ENCODE data around the gene LMF1. TPM values are rescaled to one million over a fixed set of nuclear protein-coding genes. Genes with fewer than 3 reads are reported as not detected.

The LMF1 gene
- total RNA-seq, 4 donors from 2014 or later, result 23.2 to 97.8 (median 89.1) TPM

DNA sequence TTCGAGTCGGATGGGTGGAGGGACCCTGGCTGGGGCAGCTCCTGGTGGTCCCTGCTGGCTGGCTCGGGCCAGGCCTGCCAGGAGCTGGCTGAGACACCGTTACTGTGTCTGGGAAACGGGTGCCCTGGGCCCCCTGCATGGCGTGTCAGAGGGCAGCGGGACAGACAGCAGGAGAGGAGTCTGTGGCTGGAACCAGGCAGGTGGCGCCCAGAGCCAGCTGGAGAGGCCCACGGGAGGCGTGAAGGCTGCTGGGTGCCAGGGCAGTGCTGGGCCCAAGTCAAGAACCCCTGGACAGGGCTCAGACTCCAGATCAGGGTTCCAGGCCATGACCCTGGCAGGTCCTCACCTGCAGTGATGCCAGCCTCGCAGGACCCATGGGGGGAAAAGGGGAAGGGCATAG is 27.4 kb upstream of the LMF1 start:
- 91% methylated on average over 10 of the region's 11 CpGs; no CpG with 5 or more reads in 1 of the 2 donors for WGBS, 2 donors
- DNase-seq, result no peak
- no peaks in the 10 kb centered on the region for H3K36me3 ChIP-seq
- H3K9me3 ChIP-seq, result no peaks in the 10 kb centered on the region
- no peaks in the 10 kb centered on the region for H3K27me3 ChIP-seq
- H3K27ac ChIP-seq, result no peak overlapping the region
- intact Hi-C loops (cut with DNase I), result no loop called here
- no peak overlapping the region for H3K4me3 ChIP-seq (replicated peaks in 1 of 3)
- TF ChIP-seq POLR2A (IDR thresholded peaks at IDR 0.05), result no peak
- TF ChIP-seq, protein P1, sequence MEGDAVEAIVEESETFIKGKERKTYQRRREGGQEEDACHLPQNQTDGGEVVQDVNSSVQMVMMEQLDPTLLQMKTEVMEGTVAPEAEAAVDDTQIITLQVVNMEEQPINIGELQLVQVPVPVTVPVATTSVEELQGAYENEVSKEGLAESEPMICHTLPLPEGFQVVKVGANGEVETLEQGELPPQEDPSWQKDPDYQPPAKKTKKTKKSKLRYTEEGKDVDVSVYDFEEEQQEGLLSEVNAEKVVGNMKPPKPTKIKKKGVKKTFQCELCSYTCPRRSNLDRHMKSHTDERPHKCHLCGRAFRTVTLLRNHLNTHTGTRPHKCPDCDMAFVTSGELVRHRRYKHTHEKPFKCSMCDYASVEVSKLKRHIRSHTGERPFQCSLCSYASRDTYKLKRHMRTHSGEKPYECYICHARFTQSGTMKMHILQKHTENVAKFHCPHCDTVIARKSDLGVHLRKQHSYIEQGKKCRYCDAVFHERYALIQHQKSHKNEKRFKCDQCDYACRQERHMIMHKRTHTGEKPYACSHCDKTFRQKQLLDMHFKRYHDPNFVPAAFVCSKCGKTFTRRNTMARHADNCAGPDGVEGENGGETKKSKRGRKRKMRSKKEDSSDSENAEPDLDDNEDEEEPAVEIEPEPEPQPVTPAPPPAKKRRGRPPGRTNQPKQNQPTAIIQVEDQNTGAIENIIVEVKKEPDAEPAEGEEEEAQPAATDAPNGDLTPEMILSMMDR (IDR thresholded peaks at IDR 0.05), result no peak
- H3K4me1 ChIP-seq, result peaks cover 0 to 3% of the 10 kb centered on the region in 2 donors

DNA sequence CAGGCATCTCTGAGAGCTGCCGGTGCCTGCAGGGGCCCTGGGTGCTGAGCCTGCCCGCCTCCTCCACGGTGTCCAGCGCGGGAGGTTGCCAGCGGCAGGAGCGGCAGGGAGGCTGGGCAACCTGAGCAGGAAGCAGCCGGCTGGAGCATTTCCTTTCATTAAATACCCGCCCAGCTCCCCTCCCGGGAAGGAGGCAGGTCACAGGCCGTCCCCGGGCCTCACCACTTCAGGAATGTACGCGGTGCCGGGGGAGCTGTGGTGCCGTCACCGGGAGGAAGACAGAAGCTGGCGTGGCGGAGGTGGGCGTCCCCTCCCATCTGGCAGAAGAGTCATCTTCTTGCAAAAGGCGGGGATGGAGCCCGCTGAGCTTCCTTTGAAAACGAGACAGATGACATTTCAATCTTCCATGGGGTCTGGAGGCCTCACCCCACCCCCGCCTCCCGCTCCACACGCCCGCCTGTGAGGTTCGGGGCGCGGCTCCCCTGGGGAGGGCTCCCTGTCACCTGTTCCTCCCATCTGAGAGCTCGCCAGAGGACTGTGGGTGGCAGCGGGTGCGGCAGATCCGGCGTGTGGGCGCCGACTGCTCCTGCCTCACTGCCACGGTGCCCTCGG is 26.8 kb upstream of the LMF1 start:
- Histone ChIP-seq H3K27me3 (no peaks in the 10 kb centered on the region), H3K4me1 (peaks cover 0 to 3% of the 10 kb centered on the region in 2 donors), H3K9me3 (no peaks in the 10 kb centered on the region), H3K27ac (no peak overlapping the region), H3K36me3 (no peaks in the 10 kb centered on the region), H3K4me3 (replicated peaks in 1 of 3) (no peak overlapping the region)
- 64 to 65% methylated on average over 25 to 27 of the region's 39 CpGs for WGBS, 2 donors
- intact Hi-C loops (cut with DNase I), result no loop called here
- TF ChIP-seq, protein P1 (IDR thresholded peaks at IDR 0.05), result no peak
- TF ChIP-seq POLR2A (IDR thresholded peaks at IDR 0.05), result no peak
- no peak for DNase-seq

DNA sequence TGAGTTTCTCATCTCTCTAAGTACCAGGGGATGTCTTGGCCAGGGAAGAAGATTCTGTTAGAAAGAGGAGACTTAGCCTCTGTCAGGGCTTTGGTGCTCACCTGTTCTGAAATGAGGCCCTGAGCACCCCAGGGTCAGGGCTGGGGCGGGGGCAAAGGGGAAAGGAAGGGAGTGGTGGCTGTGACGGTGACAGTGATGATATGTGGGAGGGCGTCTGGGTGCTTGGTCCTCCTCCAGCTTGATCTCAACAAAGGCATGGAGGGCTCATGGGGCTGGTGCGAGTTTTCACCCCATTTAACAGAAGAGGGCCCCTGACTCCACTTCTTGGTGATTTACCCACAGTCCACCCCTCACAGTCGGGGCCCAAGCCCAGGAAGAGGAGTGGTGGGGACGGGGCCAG is 25.9 kb upstream of the LMF1 start:
- Histone ChIP-seq H3K36me3 (no peaks in the 10 kb centered on the region), H3K9me3 (no peaks in the 10 kb centered on the region), H3K4me1 (peaks cover 0 to 3% of the 10 kb centered on the region in 2 donors), H3K4me3 (replicated peaks in 1 of 3) (no peak overlapping the region), H3K27me3 (no peaks in the 10 kb centered on the region), H3K27ac (no peak overlapping the region)
- 73 to 75% methylated on average over 5 to 6 of the region's 6 CpGs for WGBS, 2 donors
- intact Hi-C loops (cut with DNase I), result no loop called here
- TF ChIP-seq, protein P1 (IDR thresholded peaks at IDR 0.05), result no peak
- no peak for TF ChIP-seq POLR2A (IDR thresholded peaks at IDR 0.05)
- DNase-seq, result no peak

DNA sequence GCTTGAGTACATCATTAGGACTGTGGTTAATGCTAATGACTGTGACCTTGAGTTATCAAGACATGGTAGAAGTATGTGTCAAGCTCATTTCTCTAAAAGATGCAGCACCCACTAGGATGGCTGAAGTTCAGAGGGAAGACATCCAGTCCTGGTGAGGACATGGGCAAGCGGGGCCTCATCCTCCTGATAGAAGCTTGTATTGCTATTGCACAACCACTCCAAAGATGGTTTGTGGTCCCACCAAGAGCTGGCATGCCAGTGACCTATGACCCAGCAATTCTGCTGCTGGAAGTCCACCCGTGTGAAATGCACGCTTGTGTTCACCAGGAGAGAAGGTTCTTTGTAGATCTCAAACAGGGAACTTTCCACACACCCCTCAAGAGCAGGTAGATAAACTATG is 25.0 kb upstream of the LMF1 start:
- H3K27me3 ChIP-seq, result no peaks in the 10 kb centered on the region
- no peak for DNase-seq
- no peaks in the 10 kb centered on the region for H3K36me3 ChIP-seq

DNA sequence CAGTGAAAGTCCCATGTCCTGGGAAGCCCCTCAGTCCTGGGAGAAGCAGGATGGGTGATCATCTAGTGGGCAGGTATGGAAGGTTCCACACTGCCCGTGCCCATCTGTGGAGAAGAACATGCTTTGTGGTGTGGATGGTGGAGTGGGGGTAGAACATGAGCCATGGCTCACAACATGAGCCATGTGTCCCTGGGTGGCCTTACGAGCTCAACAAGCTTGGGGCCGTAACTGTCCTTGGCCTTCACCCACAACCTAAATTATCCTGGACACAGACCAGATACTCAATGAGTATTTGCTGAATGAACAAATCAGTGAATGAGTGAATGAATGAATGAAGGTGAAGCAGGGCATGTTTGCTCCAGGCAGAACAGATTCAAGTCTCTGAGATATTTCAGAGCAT is 24.3 kb upstream of the LMF1 start:
- intact Hi-C loops (cut with DNase I), result no loop called here
- H3K36me3 ChIP-seq, result no peaks in the 10 kb centered on the region
- WGBS, 2 donors, result 73 to 100% methylated on average over 2 to 3 of the region's 3 CpGs
- TF ChIP-seq, protein P1 (IDR thresholded peaks at IDR 0.05), result no peak
- no peak for TF ChIP-seq POLR2A (IDR thresholded peaks at IDR 0.05)
- no peaks in the 10 kb centered on the region for H3K4me1 ChIP-seq
- H3K4me3 ChIP-seq (replicated peaks in 1 of 3), result no peak overlapping the region
- no peak for DNase-seq
- H3K27me3 ChIP-seq, result no peaks in the 10 kb centered on the region
- H3K9me3 ChIP-seq, result no peaks in the 10 kb centered on the region
- H3K27ac ChIP-seq, result no peak overlapping the region

More for the DNA sequence above, 25.0 kb upstream of the LMF1 start:
- H3K9me3 ChIP-seq, result no peaks in the 10 kb centered on the region
- WGBS, 2 donors, result 87 to 91% methylated on average over 3 of the region's 3 CpGs
- H3K4me1 ChIP-seq, result no peaks in the 10 kb centered on the region
- no peak overlapping the region for H3K27ac ChIP-seq
- no peak overlapping the region for H3K4me3 ChIP-seq (replicated peaks in 1 of 3)
- TF ChIP-seq POLR2A (IDR thresholded peaks at IDR 0.05), result no peak
- TF ChIP-seq, protein P1 (IDR thresholded peaks at IDR 0.05), result no peak
- intact Hi-C loops (cut with DNase I), result no loop called here
